ENCODE results near the gene DUSP5.
"Not testable (repeated sequence)": the region's sequence is repeated elsewhere in the genome, so short reads cannot be mapped to it uniquely, and the experiment has no call there.

The DUSP5 gene, protein sequence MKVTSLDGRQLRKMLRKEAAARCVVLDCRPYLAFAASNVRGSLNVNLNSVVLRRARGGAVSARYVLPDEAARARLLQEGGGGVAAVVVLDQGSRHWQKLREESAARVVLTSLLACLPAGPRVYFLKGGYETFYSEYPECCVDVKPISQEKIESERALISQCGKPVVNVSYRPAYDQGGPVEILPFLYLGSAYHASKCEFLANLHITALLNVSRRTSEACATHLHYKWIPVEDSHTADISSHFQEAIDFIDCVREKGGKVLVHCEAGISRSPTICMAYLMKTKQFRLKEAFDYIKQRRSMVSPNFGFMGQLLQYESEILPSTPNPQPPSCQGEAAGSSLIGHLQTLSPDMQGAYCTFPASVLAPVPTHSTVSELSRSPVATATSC

DNA sequence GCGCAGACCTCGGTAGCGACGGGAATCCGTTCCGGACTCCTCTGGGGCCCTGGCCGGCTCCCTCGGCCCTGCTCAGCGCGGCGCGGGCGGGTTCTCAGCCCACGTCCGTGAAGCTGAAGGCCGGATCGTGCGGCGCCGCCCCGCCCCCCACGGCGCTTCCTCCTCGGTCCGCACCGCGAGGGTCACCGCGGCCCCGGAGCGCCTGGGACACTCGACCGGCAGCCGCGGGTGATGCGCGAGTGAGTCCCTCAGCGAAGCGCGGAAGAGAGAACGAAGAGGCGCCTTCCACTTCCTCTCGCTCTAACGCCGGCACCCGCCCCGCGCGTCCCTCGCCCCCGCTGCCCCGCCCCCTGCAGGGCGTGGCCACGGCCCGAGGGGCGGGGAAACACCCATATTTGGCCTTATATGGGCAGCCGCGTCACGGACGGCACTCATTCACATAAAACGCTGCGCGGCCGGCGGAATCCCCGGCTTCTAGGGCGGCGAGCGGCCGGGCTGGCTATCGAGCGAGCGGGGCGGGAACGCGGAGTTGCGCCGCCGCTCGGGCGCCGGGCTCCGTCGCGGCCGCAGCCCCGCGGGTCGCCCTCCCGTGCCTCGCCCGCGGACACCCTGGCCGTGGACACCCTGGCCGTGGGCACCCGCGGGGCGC lies at the start of gene DUSP5:
TSS of gene DUSP5 (plus strand) at position 470 of the 649 bp plus-strand sequence. CDS start 215 bp downstream, outside the sequence.
- peak; percentile 98 for DNase-seq

DNA sequence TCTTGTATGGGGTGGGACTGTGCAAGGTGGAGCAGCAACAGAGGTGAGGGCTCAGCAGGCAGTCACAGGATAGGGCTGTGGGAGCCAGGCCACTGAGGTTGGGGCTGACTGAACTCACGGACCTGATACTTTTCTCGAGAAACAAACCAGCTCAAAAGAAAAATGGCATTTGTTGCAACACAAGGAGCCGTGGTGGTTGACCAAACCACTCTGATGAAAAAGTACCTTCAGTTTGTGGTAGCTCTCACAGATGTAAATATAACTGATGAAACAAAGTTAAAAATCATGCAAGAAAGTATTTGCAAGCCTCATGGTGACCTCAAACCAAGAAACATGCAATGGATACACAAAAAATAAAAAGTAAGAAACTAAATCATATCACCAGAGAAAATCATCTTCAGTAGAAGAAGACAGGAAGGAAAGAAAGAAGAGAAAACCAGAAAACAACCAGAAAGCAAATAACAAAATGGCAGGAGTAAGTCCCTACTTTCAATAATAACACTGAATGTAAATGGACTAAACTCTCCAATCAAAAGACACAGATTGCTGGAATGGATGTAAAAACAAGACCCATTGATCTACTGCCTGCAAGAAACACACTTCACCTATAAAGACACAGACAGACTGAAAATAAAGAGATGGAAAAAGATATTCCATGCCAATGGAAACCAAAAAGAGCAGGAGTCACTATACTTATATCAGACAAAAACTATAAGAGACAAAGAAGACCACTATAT lies 48.9 kb upstream of the DUSP5 start:
- DNase-seq, result no peak

DNA sequence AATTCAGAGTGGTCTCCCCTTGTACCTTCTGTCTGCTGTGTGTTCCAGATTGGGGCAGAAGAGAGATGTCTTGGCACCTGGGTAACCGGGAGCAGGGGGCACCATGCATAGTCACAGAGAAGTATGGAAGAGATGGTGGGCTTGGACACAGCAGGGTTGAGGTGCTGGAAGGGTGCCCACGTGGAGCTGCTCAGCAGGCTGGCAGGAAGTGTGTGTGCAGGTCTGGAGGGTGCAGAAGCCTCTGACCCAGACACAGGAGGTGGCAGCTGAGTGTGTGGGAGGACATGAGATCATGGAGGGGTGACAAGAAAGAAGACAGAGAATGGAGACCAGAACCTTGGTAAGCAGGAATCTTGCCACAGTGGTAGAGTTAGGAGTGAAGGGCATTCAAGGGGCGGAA lies 42.3 kb upstream of the DUSP5 start:
- no peak for DNase-seq

DNA sequence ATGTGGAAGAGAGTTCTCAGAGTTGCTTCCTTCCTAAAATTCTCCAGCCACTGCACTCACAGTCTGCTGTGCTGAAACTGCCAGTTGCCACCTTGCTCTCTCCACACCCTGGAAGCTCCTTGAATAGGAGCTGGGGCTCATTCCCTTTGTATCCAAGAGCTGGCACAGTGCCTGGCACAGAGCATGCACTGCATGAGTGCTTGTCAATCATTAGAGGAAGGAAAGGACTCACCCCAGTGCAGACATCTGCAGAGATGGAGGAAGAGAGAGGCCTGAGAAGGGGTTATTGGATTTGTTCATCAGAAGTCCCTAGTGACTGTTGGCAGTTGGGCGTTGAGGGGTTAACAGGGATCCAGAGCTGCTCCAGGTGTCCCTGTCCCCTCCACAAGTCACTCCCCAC lies 41.7 kb upstream of the DUSP5 start:
- peak; percentile 57 for DNase-seq

DNA sequence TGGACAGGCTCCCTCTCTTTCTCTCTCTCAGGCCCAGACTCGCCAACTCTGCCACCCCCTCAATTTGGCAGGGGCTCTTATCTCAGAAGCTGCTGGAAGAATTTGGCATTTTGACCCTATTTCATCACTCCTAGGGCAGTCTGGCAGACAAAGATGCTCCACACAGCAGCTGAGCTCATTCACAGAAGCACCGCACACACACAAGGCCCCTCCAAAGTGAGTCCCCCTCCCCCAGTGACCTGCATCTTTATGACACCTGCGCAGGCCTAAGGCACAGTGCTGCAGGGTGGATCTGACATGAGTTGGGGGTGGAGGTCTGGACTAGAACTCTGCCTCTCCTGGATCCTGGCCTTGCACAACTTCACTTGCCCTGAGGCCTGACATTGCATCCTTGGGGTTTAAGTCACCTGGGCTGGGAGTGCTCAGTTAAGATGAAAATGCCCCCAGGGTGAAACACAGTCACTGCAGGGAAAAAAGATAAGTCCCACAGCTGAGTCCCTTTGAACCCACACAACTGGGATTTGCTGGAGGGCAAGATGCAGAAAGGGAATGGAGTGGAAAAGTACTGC lies 41.1 kb upstream of the DUSP5 start:
- no peak for DNase-seq

DNA sequence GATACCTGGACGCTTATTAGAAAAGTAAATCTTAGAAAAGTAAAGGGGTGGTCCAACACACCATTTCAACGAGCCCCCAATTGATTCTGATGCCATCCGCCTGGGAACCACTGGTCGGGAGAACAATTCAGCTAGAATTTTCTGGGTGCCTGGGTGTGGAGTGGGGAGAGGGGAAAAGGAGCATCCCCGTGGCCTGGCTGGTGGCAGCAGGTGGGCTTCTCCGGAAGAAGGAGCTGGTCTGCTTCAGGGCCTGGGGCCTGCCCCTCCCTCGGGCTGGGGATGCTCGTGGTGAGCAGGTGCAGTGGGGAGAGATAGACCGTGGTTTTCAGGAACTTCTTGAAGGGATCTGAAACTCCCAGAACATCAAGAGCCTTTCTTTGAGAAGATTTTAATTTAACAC lies 39.9 kb upstream of the DUSP5 start:
- DNase-seq, result no peak

DNA sequence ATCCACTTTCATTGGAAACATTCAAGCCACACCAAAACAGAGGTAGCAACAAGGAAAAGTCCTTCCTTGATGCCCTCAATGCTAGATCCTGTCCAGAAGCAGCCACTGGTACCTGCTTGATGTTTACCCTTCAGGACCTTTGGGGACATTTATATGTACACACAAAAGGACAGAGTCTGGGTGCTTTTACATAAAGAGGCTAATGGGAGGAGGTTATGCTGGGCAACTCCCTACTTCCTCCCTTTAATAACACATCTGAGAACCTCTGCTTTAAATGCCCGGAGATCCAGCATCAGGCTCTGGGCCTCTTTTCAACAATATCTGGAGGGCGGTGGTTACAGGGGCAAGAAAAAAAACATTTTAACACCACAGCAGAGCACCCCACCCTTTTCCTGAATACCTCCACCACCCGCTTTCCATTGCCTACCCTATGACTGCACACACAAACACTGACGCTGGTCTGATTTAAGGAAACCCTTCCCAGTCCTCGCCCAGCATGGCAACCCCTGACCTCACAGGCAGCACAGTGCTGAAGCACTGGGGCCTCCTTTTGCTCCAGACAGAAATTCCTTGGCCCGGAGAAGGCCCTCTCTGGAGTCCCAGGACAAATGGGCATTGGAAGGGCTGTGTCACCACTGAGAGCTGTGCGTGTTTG lies 39.3 kb upstream of the DUSP5 start:
- DNase-seq, result no peak

DNA sequence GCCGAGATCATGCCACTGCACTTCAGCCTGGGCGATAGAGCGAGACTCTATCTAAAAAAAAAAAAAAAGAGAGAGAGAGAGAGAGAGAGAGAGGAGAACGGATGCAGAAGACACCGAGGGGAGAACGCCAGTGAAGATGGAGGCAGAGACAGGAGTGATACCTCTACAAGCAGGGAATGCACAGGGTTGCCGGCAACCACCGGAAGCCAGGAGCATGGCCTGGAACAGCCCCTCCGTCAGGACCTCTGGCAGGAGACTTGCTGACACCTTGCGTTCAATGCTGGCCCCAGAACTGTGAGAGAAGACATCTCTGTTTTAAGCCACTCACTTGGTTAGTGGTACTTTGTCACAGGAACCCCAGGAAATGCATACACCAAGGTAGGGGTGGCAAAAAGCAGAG lies 38.1 kb upstream of the DUSP5 start:
- no peak for DNase-seq

DNA sequence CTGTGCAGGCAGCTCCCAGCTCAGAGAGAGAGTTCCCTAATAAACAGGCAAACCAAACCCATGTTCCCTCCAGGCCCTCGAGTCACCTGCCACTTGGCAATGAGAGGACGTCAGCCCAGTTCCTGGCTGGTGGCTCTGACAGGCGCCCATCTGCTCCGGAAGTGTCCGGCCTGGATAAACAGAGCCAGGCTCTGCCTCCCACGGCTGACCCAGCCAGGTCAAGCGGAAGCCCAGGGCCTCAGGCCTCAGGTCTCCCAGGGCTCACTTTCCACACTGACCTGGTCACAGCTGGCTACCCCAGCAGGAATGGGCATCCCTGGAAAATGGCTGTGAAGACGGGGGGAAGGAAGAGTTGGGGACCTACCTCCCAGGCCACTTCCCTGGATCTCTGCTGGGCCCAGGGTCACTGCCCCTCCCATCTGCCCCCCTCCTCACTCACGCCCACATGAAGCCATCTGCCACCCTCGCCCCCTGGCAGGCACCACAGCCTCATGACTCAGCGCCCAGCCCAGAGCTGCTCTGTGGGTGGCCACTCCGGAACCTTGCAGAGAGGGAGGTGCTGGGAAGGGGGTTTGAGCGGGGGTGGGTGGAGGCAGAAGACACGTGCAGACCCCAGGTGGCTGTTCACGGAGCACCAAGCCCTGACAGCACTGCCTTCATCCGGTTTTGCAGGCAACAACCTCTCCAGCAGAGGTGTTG lies 37.4 kb upstream of the DUSP5 start:
- DNase-seq, result peak; percentile 93

DNA sequence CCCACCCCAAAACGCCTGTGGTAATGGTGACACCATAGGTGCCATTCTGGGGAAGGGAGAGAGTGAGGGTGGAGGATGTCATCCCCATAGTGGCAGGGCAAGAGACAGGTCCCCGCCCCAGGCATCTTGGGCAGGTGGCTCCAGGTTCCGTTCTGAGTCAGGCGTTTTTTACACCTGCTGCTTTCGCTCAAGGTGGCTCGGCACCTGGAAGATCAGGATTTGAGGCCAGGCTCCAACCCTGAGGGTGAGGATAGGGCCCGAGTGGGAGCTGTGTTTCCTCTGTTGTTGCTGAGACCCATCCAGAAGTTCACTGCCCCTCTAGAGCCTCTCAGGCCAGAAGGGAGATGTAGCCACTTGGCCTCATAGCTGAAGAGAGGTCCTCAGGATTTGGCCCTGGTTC lies 36.6 kb upstream of the DUSP5 start:
- peak; percentile 44 for DNase-seq

DNA sequence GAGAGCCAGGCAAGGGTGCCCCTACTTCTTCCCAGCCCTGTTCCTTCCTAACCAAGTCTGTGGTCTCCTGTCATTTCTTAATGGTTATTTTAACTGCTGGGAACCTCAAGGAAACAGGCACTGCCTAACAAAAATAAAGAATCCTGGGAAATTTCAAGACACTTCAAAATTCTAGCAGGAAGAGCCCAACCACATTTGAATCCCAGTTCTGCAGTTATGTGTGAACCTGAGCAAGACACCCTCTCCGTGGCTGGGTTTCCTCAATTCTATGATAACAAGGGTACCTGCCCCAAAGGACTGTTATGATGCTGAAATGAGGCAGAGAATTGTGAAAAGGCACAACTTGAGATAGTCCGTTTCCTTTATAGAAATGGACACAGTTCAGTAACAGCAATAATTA lies 36.2 kb upstream of the DUSP5 start:
- no peak for DNase-seq

DNA sequence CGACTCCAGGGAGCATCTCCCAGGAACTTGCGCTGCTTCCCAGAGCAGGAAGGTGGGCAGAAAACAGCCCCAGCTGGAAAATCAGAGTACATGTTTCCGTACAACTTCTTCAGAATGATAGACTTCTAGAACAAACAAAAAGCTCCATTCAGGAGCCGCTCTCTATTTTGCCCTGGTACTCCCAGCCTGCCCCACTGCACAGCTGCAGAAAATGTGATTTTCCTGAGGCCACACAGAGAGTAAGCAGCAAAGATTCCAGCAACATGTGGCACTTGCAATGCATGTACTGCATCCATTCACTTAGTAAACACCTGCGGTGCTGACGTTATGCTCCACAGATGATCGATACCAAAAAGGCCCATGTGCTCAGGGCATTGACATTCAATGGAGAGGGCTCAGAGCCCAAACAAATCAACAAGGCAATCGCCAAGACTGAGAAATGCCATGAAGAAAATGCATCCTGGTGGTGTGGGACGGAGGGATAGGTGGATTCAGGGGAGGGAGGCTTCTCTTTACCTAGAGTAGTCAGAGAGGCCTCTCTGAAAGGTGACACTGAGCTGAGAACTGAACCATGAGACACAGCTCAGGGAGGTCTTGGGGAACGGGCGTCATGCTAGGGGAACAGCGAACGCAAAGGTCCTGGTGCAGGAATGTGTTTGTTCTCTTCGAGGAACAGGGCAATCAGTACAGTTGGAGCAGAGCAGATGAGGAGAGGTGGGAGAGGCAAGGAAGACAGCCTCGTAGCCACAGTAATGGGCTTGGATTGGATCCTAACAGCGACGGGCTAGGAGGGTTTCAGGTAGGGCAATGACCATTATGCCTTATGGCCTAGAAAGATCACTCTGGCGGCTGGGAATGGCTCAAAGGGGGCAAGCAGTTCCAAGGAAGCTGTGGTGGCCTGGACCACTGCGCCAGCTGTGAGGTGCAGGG lies 35.3 kb upstream of the DUSP5 start:
- no peak for DNase-seq

DNA sequence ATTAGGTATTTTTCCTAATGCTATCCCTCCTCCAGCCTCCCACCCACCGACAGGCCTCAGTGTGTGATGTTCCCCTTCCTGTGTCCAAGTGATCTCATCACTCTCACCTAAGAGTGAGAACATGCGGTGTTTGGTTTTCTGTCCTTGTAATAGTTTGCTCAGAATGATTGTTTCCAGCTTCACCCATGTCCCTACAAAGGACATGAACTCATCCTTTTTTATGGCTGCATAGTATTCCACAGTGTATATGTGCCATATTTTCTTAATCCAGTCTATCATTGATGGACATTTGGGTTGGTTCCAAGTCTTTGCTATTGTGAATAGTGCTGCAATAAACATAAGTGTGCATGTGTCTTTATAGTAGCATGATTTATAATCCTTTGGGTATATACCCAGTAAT lies 29.4 kb upstream of the DUSP5 start:
- DNase-seq, result not testable (repeated sequence)

DNA sequence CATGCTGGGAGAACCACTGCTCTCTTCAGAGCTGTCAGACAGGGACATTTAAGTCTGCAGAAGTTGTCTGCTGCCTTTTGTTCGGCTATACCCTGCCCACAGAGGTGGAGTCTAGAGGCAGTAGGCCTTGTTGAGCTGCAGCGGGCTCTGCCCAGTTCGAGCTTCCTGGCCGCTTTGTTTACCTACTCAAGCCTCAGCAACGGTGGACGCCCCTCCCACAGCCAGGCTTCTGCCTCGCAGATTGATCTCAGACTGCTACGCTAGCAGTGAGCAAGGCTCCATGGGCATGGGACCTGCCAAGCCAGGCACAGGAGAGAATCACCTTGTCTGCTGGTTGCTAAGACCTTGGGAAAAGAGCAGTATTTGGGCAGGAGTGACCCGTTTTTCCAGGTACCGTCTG lies 27.2 kb upstream of the DUSP5 start:
- DNase-seq, result peak; percentile 24

DNA sequence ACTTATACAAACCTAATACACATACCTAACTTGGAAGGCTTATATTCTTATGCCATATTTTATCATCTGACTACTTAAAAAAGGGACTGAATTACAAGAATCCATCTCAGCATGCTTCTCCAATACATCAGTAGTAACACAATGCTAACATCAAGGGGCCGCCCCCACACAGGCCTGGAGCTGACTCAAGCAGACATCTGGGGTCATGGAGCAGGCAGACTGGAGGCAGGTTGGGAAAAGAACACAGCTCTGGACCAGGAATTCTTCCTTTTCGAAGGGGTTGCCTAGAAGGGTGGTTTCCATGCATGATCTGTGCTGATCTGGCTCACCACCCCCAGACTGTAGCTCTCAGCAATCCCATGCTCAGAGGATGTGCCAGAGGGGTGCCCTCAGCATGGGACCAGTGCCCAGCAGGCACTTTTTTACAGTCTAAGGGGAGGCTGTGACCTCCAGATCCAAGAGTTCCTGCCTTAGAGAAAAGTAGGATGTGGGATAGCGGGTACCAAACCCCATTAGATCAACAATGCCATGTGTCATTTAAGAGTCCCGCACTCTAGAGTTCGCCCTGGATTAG lies 26.1 kb upstream of the DUSP5 start:
- DNase-seq, result no peak

DNA sequence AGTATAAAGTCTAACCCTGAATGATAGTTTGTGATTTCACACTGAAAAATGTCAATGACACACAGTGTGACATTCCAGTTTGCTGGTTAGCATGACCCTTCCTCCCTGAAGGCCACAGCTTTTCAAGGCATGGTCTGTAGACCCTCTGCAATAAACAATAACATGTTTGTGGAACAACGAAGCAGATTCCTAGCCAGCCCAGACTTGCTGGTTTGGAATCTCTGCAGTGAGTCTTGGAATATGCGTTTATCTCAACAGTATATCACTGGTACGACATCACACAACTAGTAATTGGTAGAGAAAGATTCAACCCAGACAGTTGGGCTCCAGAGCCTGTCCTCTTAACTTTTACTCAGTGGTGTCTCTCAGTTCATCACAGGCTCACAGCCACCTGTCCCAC lies 23.7 kb upstream of the DUSP5 start:
- DNase-seq, result no peak

DNA sequence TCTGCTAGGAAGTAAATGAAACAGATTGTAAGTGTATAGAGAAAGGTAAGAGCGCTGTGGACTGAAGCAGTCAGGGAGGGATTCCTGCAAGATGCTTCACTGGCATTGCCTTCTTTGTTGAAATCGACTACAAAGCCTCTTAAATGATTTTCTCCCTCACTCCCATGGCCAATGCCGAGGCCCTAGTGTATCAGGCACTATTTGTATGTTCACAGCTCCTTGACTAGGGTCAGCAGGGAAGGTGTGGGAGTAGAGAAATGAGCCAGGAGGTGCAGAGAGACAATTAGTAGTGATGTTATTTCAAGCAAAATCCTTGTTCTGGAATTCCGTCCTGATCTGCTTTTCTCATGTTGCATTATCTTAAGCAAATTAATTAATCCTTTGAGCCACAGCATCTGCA lies 22.9 kb upstream of the DUSP5 start:
- DNase-seq, result no peak

DNA sequence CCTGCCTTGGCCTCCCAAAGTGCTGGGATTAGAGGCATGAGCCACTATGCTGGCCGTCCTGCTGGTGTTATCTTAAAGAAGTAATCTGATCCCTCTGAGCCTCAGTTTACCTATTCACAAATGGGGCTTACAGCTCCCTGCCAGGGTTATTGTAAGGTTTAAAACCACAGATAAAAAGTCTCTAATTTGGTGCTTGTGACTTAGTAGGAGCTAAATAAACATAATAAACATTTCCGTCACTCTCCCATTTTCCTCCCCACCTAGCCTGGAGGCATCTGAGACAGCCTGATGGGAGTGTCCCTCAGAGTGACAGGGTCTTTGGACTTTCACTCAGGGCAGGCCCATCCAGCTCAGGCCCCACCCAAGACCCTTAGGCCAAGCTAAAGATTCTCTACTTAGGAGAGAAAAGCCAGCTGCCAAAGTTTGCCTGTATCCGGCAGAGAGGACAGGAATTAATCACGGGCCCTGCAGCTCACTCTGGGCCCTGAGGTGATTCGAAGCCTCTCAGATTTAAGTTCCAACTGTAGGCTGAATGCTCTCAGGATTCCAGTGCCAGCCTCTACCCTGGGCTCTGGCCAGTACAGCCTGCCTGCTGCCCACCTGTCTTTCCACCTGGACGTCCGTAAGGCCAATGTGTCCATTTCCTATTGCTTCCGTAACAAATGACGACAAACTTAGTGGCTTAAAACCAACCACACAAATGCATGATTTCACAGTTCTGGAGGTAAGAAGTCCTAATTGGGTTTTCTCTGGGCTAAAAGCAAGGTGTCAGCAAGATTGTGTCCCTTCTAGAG lies 21.8 kb upstream of the DUSP5 start:
- no peak for DNase-seq

DNA sequence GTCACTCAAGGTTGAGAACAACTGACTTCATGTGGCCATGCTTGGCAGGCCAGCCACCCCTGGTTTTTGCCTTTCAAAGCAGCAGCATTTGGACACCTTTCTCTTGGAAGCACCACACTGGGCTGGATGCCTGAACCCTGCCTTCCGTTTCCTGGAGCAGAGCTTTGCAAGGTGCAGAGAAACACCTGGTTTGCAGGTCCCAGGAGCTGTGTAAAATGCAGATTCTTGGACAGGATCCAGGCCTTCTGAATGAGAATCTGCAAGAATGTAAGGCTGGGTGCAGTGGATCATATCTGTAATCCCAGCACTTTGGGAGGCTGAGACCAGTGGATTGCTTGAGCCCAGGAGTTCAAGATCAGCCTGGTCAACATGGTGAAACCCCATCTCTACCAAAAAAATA lies 18.0 kb upstream of the DUSP5 start:
- DNase-seq, result no peak

DNA sequence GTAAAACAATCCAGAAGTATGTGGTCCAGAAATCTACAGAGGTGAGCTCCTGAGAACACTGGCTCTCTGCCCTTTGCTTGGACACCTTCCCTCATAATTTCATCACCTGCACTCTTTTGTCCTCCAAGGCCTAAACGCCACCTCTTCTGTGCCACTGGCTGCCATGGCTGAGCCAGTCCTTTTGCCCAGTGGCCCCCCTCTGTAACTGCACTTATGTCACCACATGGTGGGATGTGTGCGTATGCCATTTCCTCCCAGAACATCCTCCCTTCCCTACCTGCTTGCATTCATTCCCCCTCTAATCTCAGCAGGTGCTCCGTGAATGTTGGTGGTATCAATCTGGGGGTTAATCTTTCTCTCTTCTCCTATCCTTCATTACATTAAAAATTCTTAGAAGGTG lies 17.3 kb upstream of the DUSP5 start:
- DNase-seq, result no peak

Measured in DMS53 (cell line).